T-helper 1 cell (primary cell): Measurements from ENCODE around the gene UMPS.
"Not testable (repeated sequence)": the region's sequence is repeated elsewhere in the genome, so short reads cannot be mapped to it uniquely, and the experiment has no call there.

Source experiments
- DNase-seq, 5 donors: peaks; one replicate each; pipeline ENCODE4 v3.0.0-alpha.2; 2012 to 2020
- total RNA-seq, 4 donors: gene quantifications; one replicate each; lab custom pipeline; 2026; lab: John Stamatoyannopoulos, UW

The UMPS gene
- total RNA-seq: 9.0 to 25.3 (median 20.2) reads per million in 4 donors

DNA sequence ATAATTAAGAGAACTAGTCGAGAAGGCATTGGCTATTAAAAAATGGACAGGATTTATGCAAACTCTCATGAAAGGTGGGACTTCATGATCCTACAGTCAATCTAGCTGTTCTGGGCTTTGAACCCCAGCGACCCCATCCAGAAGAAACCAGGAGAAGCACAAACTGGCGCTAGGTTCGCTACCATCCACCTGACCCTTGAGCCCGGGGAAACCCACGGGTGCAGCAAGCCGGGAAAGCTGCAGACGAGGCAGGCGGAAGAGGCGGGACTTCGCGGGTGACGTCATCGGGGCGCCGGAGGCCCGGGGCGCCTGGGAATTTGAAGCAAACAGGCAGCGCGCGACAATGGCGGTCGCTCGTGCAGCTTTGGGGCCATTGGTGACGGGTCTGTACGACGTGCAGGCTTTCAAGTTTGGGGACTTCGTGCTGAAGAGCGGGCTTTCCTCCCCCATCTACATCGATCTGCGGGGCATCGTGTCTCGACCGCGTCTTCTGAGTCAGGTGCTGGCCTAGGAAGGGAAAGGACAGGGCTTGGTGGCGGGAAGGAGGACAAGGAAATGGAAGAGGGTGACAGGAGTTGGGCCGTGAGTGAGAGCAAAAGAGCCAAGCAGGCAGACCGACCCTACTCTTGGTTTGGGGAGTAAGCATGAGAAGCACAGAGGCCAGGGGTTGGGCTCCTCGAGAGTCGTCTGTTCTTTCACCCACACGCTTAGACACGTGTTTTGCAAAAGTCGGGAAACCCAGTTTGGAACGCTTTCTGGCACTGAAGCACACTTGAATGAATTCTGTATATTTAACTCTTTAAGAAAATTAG, at the start of gene UMPS:
UMPS (plus strand) TSS at position 324 of the 812 bp plus-strand sequence; CDS start at position 344, 20 bp downstream.
- peak; percentile 76 to 90 (median 88) for DNase-seq

DNA sequence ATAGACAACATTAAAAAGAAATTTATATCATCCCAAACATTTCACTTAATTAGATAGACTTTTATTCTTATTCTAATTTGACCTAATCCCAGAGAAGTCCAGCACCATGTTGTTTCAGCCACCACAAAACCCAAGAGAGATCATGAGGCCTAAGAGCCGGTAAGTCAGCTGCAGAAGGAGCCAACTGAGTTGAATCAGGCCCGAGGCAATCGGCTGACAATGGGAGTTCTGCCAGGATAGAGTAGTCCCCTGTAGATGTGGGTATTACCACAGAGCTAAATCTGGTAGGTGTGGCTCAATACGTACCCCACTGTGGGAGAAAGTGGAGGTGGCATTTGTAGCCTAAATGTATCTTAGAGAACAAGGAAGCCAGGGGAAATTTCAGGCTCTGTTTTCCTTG, 49.7 kb upstream of the UMPS start:
- DNase-seq: no peak

DNA sequence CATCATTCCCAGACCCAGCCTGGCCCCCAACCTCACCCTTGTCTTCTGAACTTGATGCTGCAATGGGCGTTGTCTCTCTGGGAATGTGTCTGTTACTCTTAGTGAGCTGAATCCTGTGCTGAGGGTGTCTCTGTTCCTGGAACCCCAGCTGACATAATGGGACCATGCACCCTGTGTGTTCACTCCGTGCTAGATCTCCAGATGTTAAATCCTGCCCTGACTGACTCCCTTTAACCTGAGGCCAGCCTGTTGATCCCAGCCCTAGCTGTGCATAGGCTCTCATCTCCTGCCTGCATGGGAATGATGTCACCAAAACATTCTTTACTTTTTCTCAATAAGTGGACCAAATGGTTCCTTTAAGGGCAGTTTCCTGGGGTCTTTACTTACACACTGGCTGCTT, 48.0 kb upstream of the UMPS start:
- DNase-seq: no peak

DNA sequence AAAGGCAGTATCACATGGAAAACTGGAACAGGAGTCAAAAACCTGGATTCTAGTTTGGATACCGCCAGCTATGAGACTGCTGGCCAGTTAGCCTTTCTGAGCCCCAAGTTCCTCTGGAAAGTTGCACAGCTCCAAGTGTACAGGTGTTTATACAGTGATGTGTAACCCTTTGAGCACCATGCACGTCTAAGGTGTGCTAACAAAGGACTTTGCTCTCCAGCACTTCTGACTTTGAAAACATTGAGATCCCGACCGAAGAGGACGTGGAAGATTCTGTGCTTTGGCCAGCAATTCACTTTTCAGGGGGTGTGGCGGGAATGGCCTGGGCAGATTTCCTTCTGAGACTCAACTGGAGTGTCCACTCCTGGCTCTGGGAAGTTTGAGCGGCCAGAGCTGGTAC, 45.8 kb upstream of the UMPS start:
- DNase-seq: no peak

DNA sequence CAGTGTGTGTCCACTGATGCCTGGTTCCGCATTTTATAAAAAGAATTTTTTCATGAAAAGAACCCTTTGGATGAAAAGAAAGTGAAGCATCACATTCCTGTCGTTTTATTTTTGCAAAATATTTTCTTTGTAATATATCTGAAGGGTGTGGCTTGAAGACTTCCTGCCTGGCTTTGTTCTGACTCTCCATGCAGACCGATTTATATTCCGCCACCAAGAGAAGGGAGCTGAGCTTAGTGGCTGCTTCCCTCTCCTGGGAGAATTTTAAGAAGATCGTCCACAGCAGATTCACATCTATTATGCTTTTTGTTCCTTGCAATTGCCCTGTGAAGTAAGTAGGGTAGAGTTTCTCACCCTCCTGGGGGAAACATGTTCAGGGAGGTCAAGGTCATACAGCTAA, 45.2 kb upstream of the UMPS start:
- DNase-seq: no peak

DNA sequence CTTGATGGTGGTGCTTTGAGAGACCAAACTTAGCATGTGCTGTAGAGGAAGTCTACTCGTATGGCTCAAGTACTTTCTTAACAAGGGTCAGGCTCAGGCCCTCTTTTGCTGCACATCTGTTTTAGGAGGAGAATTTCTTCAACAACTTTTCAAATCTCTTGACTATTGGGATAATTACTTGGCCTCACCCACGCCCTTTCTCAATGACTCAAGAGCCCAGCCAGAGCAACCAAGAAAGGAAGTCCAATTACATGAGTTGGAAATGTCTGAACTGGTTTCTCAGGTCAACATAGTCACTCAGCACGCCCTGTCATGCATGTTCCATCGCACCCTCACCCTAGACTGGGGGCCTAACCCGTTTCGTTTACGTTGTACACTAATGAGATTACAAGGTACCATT, 44.8 kb upstream of the UMPS start:
- DNase-seq: no peak

DNA sequence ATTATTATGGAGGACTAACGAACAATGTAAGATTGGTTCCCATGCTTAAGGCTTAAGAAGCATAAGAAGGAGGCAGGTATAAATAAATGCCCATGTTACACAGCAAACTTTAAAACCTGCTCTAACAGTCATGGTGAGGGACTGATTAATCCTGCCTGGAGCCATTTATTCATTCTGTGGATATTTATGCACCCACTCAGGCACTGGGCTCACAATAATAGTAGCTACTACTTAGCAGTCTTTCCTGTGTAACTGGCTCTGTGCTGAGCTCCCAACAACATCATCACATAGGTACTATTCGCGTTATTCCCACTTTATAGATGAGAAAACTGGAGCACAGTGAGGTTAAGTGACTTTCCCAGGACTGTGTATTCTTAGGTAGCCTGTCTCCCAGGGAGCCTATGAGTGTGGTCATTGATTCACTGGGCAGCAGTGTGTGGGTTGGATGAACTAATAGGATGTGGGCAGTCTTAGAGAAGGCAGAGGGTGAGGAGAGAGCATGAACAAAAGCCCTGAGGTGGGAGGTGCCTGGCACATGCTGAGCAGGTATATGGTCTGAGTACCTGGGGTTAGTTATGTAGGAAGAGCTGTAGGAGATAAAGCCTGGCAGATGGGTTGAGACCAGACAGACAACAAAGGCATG, 44.1 kb upstream of the UMPS start:
- DNase-seq: no peak

DNA sequence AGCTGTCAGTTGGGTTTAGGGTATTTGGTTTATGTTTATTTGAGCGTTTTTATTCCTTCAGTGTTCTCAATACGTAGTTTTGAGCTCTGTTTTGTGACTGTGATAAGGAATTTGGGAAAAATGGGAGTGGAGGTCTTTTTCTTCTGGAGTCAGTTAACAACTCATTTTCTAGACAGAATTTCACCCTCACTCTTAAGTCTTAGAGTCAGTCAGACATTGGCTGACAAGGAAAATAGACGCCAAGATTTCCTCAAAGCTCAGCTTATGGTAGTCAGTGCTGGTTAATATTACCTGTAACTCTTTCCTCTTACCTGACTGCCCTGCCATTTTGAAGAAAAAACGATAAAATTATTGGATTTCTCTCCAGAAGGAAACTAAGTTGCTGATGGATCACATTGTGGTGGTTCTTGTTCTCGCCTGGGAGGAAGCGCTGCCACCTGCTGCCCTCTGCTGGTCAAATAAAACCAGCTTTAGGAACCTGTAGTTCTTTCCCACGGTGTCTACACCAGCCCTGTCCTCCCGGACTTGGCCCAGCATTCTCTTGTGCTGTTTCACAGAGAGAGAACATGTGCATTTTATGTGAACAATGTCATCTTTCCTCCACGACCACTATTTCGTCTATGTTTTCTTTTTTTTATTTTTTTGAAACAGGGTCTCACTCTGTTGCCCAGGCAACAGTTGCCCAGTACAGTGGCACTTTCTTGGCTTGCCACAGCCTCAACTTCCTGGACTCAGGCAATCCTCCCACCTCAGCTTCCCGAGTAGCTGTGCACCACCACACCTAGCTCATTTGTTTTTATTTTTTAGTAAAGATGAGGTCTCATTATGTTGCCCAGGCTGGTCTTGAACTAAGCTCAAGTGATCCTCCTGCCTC, 41.4 kb upstream of the UMPS start:
- DNase-seq: peak; percentile 19 to 65 (median 51)

DNA sequence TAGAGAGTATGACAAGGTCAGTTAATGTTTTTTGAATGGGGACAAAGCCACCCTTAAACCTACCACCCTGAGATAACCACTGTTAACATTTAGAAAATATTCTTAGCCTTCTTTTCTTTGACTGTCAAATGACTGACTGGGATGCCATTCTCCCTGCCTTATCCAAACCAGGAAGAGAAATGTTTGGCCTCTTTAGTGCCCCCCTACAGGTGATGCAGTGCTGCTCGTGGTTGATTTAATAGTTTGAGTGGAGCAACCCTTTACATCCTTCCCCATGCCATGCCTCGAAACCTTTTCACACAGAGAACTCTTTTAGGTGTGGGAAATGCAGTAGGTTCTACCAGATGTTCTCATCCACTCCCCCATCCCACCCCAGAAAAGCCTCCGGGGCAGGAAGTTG, 38.7 kb upstream of the UMPS start:
- DNase-seq: no peak

DNA sequence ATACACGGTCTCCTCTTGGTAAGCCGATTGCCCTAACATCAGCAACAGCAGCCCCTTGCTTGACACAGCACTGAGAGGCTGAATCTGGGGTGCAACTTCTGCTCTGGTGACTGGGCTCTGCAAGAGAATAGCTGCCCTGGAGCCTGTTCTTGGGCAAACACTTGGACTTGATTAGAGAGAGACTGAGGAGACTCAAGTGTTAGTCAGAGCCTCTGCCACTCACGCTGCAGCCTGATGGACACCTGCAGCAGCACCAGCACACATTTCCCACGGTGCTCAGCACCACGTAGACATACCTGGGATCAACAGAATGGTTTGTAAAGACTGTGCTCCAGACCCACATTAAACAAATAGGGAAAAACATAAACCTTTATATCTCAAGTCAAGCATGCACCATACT, 35.8 kb upstream of the UMPS start:
- DNase-seq: no peak

DNA sequence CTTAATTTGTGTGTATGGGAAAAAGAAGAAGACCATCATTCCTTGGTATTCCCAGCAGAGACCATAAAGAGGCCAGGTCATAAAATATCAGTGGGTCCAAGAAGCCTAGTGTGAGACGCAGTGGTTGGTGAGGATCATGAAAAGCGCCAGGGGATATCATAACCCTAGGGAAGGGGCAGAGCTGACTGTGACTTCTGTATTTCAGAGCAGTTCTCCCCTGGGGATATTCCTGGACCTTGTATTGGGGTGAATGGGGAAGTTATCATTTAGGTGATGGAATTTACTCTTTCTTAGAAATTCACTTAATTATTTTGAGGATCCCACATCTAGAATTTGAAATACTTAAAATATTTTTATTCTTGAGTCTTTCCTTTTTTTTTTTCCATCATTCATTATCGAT, 34.9 kb upstream of the UMPS start:
- DNase-seq: no peak

DNA sequence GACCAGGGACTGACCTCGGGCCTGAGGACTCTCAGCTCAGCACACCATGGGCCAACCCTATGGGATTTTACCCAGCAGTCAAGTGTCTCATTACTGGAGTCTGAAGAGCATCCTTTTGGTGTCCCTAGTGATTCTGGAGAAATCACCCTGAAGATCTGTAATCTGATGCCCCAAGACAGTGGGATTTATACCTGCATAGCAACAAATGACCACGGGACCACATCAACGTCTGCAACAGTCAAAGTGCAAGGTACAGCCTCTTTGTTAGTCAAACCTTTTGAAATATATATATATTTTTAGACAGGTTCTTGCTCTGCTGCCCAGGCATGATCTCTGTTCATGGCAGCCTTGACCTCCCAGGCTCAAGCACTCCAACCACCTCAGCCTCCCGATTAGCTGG, 34.2 kb upstream of the UMPS start:
- no peak for DNase-seq

DNA sequence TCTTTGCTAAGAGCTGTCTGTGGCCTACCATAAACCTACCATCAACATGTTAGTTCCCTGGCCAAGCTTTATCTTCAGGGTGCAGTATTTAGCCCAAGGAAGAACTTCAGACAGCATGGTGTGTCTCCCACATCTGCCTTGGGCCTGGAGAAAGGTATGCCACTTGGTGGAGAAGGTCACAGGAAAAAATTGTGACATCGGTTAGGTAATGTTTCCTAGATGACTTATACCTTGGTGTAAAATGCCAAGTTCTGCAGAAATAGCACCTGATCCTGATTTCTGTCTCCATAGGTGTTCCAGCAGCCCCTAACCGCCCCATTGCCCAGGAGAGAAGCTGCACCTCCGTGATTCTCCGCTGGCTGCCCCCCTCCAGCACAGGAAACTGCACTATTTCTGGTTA, 33.0 kb upstream of the UMPS start:
- no peak for DNase-seq

DNA sequence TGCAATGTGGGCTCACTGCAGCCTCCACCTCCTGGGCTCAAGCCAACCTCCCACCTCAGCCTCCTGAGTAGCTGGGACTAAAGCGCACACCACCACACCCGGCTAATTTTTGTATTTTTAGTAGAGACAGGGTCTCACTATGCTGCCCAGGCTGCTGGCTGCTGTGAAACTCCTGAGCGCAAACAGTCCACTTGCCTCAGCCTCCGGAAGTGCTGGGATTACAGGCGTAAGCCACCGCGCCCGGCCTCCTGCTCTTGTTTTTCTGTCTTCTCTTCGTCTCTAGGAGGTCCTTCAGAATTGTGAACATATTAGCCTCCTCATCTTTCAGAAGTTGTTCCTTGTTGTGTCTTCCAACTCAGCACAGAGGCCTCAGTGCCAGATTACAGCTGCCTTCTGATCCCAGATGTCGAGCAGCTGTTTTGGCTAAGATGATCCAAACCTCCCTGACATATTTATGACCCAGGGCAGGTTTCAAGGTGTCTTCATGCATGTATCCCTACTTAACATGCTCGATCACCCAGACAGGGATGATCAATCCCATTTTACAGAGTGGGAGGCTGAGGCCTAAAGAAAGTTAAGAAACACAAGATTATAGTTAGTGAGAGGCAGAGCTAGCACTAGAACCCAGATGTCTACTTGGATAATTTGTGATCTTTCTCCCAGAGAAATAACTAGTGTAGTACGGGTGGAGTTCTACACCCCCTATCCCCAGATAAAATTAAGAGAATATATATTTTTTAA, 32.1 kb upstream of the UMPS start:
- DNase-seq: no peak

DNA sequence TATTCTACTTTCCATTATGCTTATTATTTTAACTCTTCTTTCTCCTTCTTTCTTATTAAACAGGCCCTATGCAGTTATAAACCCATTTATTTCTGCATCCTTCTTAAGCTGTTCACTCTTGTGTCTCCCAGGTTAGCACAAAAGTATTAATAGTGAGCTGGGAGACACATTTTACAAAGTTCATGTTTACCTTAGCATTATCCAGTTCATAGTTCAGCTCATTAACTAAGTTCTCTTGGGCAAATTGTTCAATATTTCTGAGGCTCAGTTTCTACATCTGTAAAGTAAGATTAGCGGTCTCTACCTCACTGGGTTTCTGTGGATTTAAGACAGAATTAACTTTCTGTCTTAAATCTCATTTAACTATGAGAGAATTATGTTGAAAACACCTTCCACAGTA, 31.2 kb upstream of the UMPS start:
- no peak for DNase-seq

DNA sequence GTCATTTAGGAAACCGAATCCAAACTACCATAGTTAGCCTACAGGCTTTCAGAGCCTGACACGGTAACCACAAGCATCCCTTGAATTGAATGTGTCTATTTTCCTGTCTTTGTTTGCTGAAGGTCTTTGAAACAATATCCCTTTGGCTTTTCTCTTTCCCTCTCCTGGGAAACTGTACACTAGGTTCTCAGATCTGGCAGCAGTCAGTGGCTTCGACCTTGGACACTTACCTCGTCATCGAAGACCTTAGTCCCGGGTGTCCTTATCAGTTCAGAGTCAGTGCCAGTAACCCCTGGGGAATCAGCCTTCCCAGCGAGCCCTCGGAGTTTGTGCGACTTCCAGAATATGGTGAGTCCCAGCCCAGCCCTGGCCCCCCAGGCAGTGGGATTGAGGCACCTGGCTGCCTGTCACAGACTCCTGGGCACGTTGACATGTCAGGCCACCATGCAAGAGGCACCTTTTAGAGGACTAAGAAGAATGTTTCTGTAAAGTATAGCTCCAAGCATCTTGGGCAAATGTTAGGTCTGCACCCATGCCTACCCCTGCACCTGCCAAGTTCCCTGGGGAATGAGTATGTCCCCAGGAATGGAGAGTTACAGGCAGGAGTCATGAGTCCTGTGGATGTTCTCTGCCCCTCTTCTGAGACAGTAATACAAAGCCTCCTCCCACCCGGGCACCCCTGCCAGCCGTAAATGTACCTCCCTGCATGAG, 30.4 kb upstream of the UMPS start:
- no peak for DNase-seq

DNA sequence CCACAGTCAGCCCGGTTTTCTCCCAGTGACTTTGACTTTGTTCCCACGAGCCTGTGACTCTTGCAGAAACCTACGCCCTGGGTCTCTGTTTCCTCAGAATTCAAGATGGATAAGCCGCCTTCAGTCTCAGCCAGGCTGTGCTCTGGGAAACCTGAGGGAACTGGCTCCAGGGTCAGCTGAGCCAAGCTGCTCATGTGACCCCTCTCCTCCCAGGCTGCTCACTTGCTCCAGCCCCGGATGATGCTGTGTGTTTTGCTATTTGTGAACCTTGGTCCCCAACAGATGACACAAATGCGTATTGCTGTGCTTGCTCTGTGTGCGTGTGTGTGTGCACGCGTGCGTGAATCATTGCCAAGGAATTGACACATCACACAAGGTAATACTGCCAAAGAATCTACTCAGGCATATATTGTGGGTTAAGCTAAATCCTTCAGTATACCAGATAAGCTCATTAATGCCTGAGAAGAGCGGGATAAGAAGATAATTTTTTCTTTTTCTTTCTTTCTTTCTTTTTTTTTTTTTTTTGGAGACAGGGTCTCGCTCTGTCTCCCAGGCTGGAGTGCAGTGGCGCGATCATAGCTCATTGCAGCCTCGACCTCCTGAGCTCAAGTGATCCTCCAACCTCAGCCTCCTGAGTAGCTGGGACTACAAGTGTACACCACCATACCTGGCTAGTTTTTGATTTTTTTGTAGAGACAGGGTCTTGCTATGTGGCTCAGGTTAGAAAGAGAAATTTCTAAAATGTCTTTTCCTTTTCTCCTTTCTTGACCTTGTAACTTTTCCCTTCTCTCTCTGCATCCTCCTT, 29.2 kb upstream of the UMPS start:
- no peak for DNase-seq

DNA sequence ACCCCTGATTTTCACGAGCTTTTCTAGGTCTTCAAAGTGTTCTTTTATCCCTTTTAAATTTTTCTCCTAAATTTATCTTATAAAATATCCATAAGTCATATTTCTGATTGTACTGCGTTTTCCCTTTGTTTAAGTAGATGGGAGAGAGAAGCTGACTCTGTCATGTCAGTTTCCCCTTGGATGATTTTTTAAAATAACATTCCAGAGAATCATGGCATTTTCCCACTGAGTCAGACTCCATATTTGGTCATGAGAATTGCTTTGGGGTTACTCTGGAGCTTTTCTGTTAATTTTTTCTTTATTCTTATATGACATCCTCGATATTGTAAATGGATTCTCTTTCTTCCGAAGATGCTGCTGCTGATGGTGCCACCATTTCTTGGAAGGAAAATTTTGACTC, 28.6 kb upstream of the UMPS start:
- DNase-seq: no peak

DNA sequence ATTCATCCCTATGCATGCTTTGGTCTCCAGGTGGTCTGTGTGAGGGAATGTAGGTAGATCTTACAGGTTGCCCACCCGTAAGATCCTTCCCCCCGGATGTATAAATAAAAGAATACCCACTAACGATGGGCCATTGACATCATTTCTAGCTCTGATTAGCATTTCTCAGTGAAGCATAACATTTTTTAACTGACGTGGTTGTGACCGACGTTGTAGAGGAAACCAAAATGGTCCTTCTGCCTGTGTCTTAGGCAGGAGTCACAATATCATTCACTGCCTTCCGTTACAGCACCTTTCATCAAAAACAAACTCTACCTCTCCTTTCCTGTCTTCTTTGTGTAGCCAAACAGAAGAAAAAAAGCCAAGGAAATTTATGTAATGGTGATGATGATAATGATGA, 27.3 kb upstream of the UMPS start:
- DNase-seq: no peak

DNA sequence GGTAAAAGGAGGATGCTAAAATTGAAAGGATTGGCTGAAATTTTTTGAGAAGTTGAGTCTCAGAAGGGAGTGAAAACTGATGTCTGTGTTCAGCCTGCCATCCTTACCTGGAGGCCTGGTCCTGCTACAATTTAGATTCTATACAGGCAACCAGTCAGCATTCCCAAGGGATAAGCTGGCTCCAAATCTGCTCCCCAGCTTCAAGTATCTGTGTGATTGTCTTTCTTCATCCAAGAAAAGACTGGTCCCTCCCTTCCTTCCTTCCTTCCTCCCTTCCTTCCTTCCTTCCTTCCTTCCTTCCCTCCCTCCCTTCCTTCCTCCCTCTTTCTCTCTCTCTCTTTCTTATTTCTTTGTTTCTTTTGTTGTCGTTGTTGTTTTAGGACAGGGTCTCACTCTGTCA, 24.7 kb upstream of the UMPS start:
- DNase-seq: no peak

DNA sequence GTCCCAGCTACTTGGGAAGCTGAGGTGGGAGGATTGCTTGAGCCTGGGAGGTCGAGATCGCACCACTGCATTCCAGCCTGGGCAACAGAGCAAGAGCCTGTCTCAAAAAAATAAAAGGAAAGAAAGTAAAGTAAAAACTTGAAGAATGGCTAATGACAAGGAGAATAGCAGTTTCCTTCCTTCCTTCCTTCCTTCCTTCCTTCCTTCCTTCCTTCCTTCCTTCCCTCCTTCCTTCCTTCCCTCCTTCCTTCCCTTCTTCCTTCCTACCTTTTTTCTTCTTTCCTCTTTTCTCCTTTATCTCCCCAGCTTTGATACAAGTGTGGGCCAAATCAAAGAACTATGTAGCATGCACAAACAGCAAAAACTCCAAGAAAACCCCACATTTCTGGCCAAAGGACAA, 23.0 kb upstream of the UMPS start:
- not testable (repeated sequence) for DNase-seq
